K562 (cell line): ENCODE measurements around the gene MBD2. TPM values are rescaled to one million over a fixed set of nuclear protein-coding genes. Genes with fewer than 3 reads are reported as not detected.

Source experiments
- ATAC-seq: fragments of 200-7000 bp; cut with Tn5 transposase; 3 replicates; pipeline ENCODE4 v1.9.1; 2020; ENCODE audit warnings: moderate library complexity
- BruUV-seq: library from RNA; stranded (reverse); fragments of 400-500 nt; replicated peaks from 2 replicates; lab custom pipeline; 2021; lab: Mats Ljungman, UMichigan
- CTCF ChIA-PET: fragments of 300-600 bp; formaldehyde crosslinking; extraction: SDS; loops from one replicate; lab custom pipeline; 2021; ENCODE audit warnings: low intra/inter-chr PET ratio; lab: Yijun Ruan, JAX
- POLR2A ChIA-PET: fragments of 300-600, 350-650 bp; sonication (Branson Sonifier 250); formaldehyde crosslinking; extraction: SDS; loops from one replicate; lab custom pipeline; 2021; ENCODE audit warnings: antibody characterized with exemption, inconsistent platforms; lab: Yijun Ruan, JAX
- DNase-seq, 4 experiments: peaks; one replicate each; pipeline versions ENCODE4 v3.0.0 to v3.0.0-alpha.2; 2011 to 2018; ENCODE audit warnings: low spot score in 3 of 4, mixed read lengths in 3 of 4; ENCODE audit errors: extremely low read depth in 1 of 4
- FAIRE-seq: peaks from 2 replicates; lab custom pipeline; 2011; peaks lifted over from hg19 to GRCh38; lab: Jason Lieb, UNC
- H2AFZ ChIP-seq: 2 replicates; pipeline ENCODE4 v1.6.0; 2011; ENCODE audit warnings: low read depth, low read length, control low read depth, inconsistent platforms
- H3K27ac ChIP-seq: fragments of 200-600 bp; 3 replicates; pipeline ENCODE4 v1.8.0; 2011; ENCODE audit warnings: low read depth, mild to moderate bottlenecking, control low read depth, inconsistent platforms, low read length, moderate library complexity, mixed read lengths; ENCODE audit errors: extremely low read depth
- H3K27me3 ChIP-seq, 2 experiments: fragments of 300-600 bp in 1 of 2; 2 replicates in 1 of 2; 3 replicates in 1 of 2; pipeline versions ENCODE4 v1.6.0 to v1.8.0; 2011; ENCODE audit warnings: inconsistent platforms in 2 of 2, low read length in 2 of 2, mild to moderate bottlenecking in 1 of 2, mixed read lengths in 1 of 2, moderate library complexity in 1 of 2; ENCODE audit not compliant: control insufficient read depth in 2 of 2, insufficient read depth in 2 of 2
- H3K36me3 ChIP-seq: fragments of 300-600 bp; 3 replicates; pipeline ENCODE4 v1.8.0; 2011; ENCODE audit warnings: mild to moderate bottlenecking, low read length, inconsistent platforms; ENCODE audit not compliant: control insufficient read depth, insufficient read depth
- H3K4me1 ChIP-seq, 2 experiments: fragments of 200-600 bp in 1 of 2; replicated peaks in 1 of 2; 2 replicates in 1 of 2; 3 replicates in 1 of 2; pipeline versions ENCODE4 v1.5.1 to v1.8.0; 2011; ENCODE audit warnings: inconsistent platforms in 2 of 2, low read length in 2 of 2, mild to moderate bottlenecking in 1 of 2, mixed read lengths in 1 of 2, moderate library complexity in 1 of 2; ENCODE audit not compliant: control insufficient read depth in 2 of 2, insufficient read depth in 2 of 2
- H3K4me2 ChIP-seq: 2 replicates; pipeline ENCODE4 v1.6.1; 2011; ENCODE audit warnings: low read length, control low read depth, inconsistent platforms, mixed read lengths; ENCODE audit not compliant: insufficient read depth
- H3K4me3 ChIP-seq: fragments of 200-600 bp; sonication (generic), shearing (Covaris generic); 2 replicates; pipeline ENCODE4 v1.5.1; 2016; ENCODE audit warnings: control low read depth, inconsistent platforms
- H3K79me2 ChIP-seq: fragments of 200-600 bp; 3 replicates; pipeline ENCODE4 v1.8.0; 2011; ENCODE audit warnings: low read length, inconsistent platforms; ENCODE audit not compliant: control insufficient read depth, insufficient read depth
- H3K9ac ChIP-seq, 2 experiments: 2 replicates each; pipeline versions ENCODE4 v1.6.0 to v1.6.1; 2011; ENCODE audit warnings: low read depth in 2 of 2, low read length in 2 of 2, control low read depth in 1 of 2, inconsistent platforms in 1 of 2, mild to moderate bottlenecking in 1 of 2, mixed read lengths in 1 of 2; ENCODE audit not compliant: insufficient read depth in 1 of 2
- H3K9me1 ChIP-seq: one replicate; pipeline ENCODE4 v1.6.0; 2011; ENCODE audit warnings: inconsistent platforms, mild to moderate bottlenecking, low read length, moderate library complexity; ENCODE audit not compliant: control insufficient read depth, insufficient read depth
- H3K9me3 ChIP-seq: replicated peaks from 2 replicates; pipeline ENCODE4 v1.5.1; 2011; ENCODE audit warnings: low read depth, low read length, inconsistent platforms; ENCODE audit not compliant: control insufficient read depth, insufficient read depth
- H4K20me1 ChIP-seq: replicated peaks from 2 replicates; pipeline ENCODE4 v1.6.1; 2011; ENCODE audit warnings: low read length, inconsistent platforms, mixed read lengths; ENCODE audit not compliant: control insufficient read depth, insufficient read depth
- CAMTA2 ChIP-seq: fragments of 250-450 bp; sonication (Bioruptor Pico); conservative IDR thresholded peaks from 2 replicates; pipeline ENCODE4 v1.5.1; 2022
- CEBPB ChIP-seq: fragments of 450-650 bp; IDR thresholded peaks from 2 replicates; pipeline ENCODE4 v1.6.1; 2016; ENCODE audit warnings: missing genetic modification characterization, missing compliant biosample characterization
- CHCHD3 ChIP-seq: fragments of 250-450 bp; sonication (Bioruptor Pico); IDR thresholded peaks from 2 replicates; pipeline ENCODE4 v2.1.2; 2022; ENCODE audit warnings: mild to moderate bottlenecking
- CHD2 ChIP-seq: IDR thresholded peaks from 2 replicates; pipeline ENCODE4 v1.6.1; 2011; ENCODE audit warnings: low read depth, low read length
- CREB3L1 ChIP-seq: fragments of 450-650 bp; IDR thresholded peaks from 2 replicates; pipeline ENCODE4 v1.6.1; 2014; ENCODE audit warnings: low read depth, mild to moderate bottlenecking, moderate library complexity, borderline replicate concordance
- E2F5 ChIP-seq: sonication (generic); formaldehyde crosslinking; IDR thresholded peaks from 2 replicates; pipeline ENCODE4 v1.8.0; 2022; ENCODE audit warnings: mild to moderate bottlenecking, missing genetic modification reagents
- EHMT2 ChIP-seq: fragments of 450-650 bp; IDR thresholded peaks from 2 replicates; pipeline ENCODE4 v1.6.1; 2018; ENCODE audit warnings: antibody characterized with exemption
- EWSR1 ChIP-seq: fragments of 450-650 bp; IDR thresholded peaks from 2 replicates; pipeline ENCODE4 v1.6.1; 2018; ENCODE audit warnings: borderline replicate concordance, mild to moderate bottlenecking, low read depth, moderate library complexity; ENCODE audit not compliant: partially characterized antibody
- JUND ChIP-seq, 2 experiments: IDR thresholded peaks; 2 replicates in 1 of 2; 3 replicates in 1 of 2; pipeline ENCODE4 v1.6.1; 2011; ENCODE audit warnings: borderline replicate concordance in 2 of 2, low read depth in 2 of 2, low read length in 2 of 2, improper control_type of control experiment in 1 of 2, missing biosample characterization in 1 of 2, missing genetic modification characterization in 1 of 2, missing genetic modification reagents in 1 of 2
- LCOR ChIP-seq: sonication (generic); formaldehyde crosslinking; IDR thresholded peaks from 2 replicates; pipeline ENCODE4 v1.8.0; 2022; ENCODE audit warnings: mild to moderate bottlenecking, missing genetic modification reagents
- MCM7 ChIP-seq, 2 experiments: fragments of 450-650 bp; IDR thresholded peaks; 2 replicates each; pipeline ENCODE4 v1.6.1; 2016 to 2018
- NELFE ChIP-seq: IDR thresholded peaks from 2 replicates; pipeline ENCODE4 v1.6.1; 2011; ENCODE audit warnings: mild to moderate bottlenecking; ENCODE audit not compliant: insufficient read depth, insufficient read length
- RHOXF2B ChIP-seq: fragments of 250-450 bp; sonication (Bioruptor Pico); conservative IDR thresholded peaks from 2 replicates; pipeline ENCODE4 v1.5.1; 2021
- SOX6 ChIP-seq: fragments of 450-650 bp; IDR thresholded peaks from 2 replicates; pipeline ENCODE4 v1.6.1; 2014; ENCODE audit warnings: mild to moderate bottlenecking
- ZNF121 ChIP-seq: sonication (generic); formaldehyde crosslinking; conservative IDR thresholded peaks from 2 replicates; pipeline ENCODE4 v1.8.0; 2022; ENCODE audit warnings: missing genetic modification reagents
- ZNF316 ChIP-seq: fragments of 450-650 bp; IDR thresholded peaks from 2 replicates; pipeline ENCODE4 v1.6.1; 2016
- ZNF785 ChIP-seq: fragments of 250-450 bp; sonication (Bioruptor Pico); IDR thresholded peaks from 2 replicates; pipeline ENCODE4 v1.4.0; 2020; ENCODE audit warnings: mild to moderate bottlenecking
- WGBS: fragments of 100-300 bp; shearing (Covaris generic); methylation state at CpG from one replicate; pipeline ENCODE4 v1.1.6; 2016; ENCODE audit warnings: low coverage, mixed read lengths; ENCODE audit not compliant: insufficient coverage; ENCODE audit errors: missing lambda C conversion rate; 5-methylcytosine and 5-hydroxymethylcytosine counted together
- in situ Hi-C: fragments of 300-500 bp; cut with MboI; formaldehyde crosslinking; loops from 4 replicates; pipeline ENCODE4 v1.15.0; 2018; ENCODE audit warnings: inconsistent platforms, mixed read lengths
- intact Hi-C: fragments of 100-400 bp; cut with micrococcal nuclease; formaldehyde crosslinking; loops from 2 replicates; pipeline ENCODE4 v1.14.2; 2022
- polyA plus RNA-seq, 8 experiments: library from polyadenylated mRNA; depleted of rRNA in 4 of 8; stranded (reverse) in 5 of 8; unstranded in 3 of 8; fragments of >200 nt; fragmentation: Nextera tagmentation in 2 of 8; fragmentation: Illumina TruSeq in 1 of 8; extraction: Ambion mirVana in 2 of 8; extraction: Trizol in 1 of 8; gene quantifications; 2 replicates each; pipeline versions ENCODE4 v1.2.1 to v1.2.3, GENCODE V29; 2011 to 2014; ENCODE audit warnings: inconsistent platforms in 1 of 8, missing spikeins in 1 of 8
- total RNA-seq, 7 experiments: library from RNA; depleted of rRNA in 6 of 7; stranded (reverse); fragments of >200 nt in 6 of 7; fragmentation: Illumina TruSeq in 2 of 7; extraction: Trizol in 2 of 7; gene quantifications; 2 replicates each; pipeline versions ENCODE4 v1.2.1 to v1.2.3, GENCODE V29; 2011 to 2021; ENCODE audit warnings: low replicate concordance in 1 of 7
- TF ChIP-seq, protein P1 (sequence below): conservative IDR thresholded peaks from 2 replicates; pipeline ENCODE4 v1.6.1; 2011; ENCODE audit warnings: low read depth, mild to moderate bottlenecking, low read length; ENCODE audit not compliant: control insufficient read depth
- TF ChIP-seq, protein P2 (sequence below): sonication (generic); formaldehyde crosslinking; IDR thresholded peaks from 2 replicates; pipeline ENCODE4 v1.8.1; 2023; ENCODE audit warnings: mild to moderate bottlenecking, missing genetic modification reagents

MBD2 gene
- total and polyA plus RNA-seq, 9 of the 15 experiments (the other 6 are each of a cell fraction or from before 2014, with no cell fraction given), result 4.4 to 40.2 (median 13.9) TPM

GRCh38 chr18:54151376-54151775 is 73.1 kb downstream of the MBD2 start:
- intact Hi-C loops, result no loop called here
- no peak overlapping the region for H3K9ac ChIP-seq
- H3K9me1 ChIP-seq, result no peaks in the 10 kb centered on the region
- TF ChIP-seq EWSR1 (no peak), ZNF121 (CRISPR knock-in tag) (no peak), EHMT2 (no peak), CHD2 (no peak), RHOXF2B (CRISPR knock-in tag) (no peak), ZNF316 (no peak), CAMTA2 (CRISPR knock-in tag) (no peak), LCOR (CRISPR knock-in tag) (no peak), CREB3L1 (no peak), NELFE (no peak), JUND (IDR thresholded peaks at IDR 0.05; ENCODE audit: borderline replicate concordance, low read depth, low read length) (no peak), JUND (tag; IDR thresholded peaks at IDR 0.05; ENCODE audit: borderline replicate concordance, low read depth, low read length) (no peak), MCM7 (IDR thresholded peaks at IDR 0.05) (no peak), E2F5 (no peak), CEBPB (tag) (no peak), ZNF785 (CRISPR knock-in tag) (no peak), SOX6 (no peak), CHCHD3 (no peak)
- TF ChIP-seq, protein P1, sequence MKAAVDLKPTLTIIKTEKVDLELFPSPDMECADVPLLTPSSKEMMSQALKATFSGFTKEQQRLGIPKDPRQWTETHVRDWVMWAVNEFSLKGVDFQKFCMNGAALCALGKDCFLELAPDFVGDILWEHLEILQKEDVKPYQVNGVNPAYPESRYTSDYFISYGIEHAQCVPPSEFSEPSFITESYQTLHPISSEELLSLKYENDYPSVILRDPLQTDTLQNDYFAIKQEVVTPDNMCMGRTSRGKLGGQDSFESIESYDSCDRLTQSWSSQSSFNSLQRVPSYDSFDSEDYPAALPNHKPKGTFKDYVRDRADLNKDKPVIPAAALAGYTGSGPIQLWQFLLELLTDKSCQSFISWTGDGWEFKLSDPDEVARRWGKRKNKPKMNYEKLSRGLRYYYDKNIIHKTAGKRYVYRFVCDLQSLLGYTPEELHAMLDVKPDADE, result no peak
- TF ChIP-seq, protein P2, sequence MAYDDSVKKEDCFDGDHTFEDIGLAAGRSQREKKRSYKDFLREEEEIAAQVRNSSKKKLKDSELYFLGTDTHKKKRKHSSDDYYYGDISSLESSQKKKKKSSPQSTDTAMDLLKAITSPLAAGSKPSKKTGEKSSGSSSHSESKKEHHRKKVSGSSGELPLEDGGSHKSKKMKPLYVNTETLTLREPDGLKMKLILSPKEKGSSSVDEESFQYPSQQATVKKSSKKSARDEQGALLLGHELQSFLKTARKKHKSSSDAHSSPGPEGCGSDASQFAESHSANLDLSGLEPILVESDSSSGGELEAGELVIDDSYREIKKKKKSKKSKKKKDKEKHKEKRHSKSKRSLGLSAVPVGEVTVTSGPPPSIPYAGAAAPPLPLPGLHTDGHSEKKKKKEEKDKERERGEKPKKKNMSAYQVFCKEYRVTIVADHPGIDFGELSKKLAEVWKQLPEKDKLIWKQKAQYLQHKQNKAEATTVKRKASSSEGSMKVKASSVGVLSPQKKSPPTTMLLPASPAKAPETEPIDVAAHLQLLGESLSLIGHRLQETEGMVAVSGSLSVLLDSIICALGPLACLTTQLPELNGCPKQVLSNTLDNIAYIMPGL (CRISPR knock-in tag), result no peak
- WGBS, result 48% methylated on average over 2 of the region's 3 CpGs
- no peaks in the 10 kb centered on the region for H4K20me1 ChIP-seq
- ChIA-PET CTCF (no interaction called here), POLR2A (no interaction called here)
- ATAC-seq (no peak), FAIRE-seq (no peak), DNase-seq (no peak)
- BruUV-seq, result no TSS peak
- no peak overlapping the region for H3K4me2 ChIP-seq
- H2AFZ ChIP-seq, result no peak overlapping the region
- in situ Hi-C loops, result no loop called here
- no peaks in the 10 kb centered on the region for H3K9me3 ChIP-seq
- peaks cover 16% of the 10 kb centered on the region; the same call in 2 of the 3 replicates for H3K36me3 ChIP-seq
- H3K27ac ChIP-seq, result no peak overlapping the region
- H3K4me1 ChIP-seq, result peaks cover 0 to 4% of the 10 kb centered on the region in 2 experiments; a peak in 1 of 5 replicates
- H3K27me3 ChIP-seq, result no peaks in the 10 kb centered on the region
- H3K4me3 ChIP-seq, result no peak overlapping the region
- H3K79me2 ChIP-seq, result no peaks in the 10 kb centered on the region
